ENCODE data around the gene MTA2.
"Not testable (repeated sequence)": the region's sequence is repeated elsewhere in the genome, so short reads cannot be mapped to it uniquely, and the experiment has no call there.

The MTA2 gene

GRCh38 chr11:62601372-62602140 lies at the start of gene MTA2:
TSS of gene MTA2 (minus strand) at chr11:62601865. CDS start at chr11:62601450, 415 bp downstream.
- DNase-seq: peak; percentile 98

DNA sequence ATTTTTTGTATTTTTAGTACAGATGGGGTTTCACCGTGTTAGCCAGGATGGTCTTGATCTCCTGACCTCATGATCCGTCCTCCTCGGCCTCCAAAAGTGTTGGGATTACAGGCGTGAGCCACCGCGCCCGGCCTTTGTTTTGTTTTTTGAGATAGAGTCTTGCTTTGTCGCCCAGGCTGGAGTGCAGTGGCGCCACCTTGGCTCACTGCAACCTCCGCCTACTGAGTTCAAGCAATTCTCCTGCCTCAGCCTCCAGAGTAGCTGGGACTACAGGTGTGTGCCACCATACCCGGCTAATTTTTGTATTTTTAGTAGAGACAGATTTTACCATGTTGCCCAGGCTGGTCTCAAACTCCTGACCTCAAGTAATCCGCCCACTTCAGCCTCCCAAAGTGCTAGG lies 48.6 kb upstream of the MTA2 start:
- not testable (repeated sequence) for DNase-seq

DNA sequence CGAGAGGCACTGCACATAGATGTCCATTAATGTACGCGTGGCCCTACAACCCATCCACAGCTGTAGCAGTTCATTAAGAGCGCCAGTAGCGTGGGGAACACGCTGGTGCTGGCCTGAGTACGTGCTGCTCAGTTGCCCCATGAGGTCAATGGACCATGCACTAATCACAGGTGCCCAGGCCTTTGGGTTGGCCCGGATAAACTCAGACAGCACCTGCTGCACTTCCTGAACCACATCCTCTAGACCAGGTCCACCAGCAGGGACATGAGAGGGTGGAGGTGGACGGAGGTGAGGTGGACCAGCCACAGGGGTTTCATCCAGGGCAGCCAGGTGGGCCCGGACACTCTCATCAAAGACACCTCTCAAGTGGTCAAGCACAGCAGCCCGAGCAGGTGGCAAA lies 47.8 kb upstream of the MTA2 start:
- no peak for DNase-seq

- DNase-seq: no peak
Measured at GRCh38 chr11:62648967-62649364, 47.3 kb upstream of the MTA2 start.

DNA sequence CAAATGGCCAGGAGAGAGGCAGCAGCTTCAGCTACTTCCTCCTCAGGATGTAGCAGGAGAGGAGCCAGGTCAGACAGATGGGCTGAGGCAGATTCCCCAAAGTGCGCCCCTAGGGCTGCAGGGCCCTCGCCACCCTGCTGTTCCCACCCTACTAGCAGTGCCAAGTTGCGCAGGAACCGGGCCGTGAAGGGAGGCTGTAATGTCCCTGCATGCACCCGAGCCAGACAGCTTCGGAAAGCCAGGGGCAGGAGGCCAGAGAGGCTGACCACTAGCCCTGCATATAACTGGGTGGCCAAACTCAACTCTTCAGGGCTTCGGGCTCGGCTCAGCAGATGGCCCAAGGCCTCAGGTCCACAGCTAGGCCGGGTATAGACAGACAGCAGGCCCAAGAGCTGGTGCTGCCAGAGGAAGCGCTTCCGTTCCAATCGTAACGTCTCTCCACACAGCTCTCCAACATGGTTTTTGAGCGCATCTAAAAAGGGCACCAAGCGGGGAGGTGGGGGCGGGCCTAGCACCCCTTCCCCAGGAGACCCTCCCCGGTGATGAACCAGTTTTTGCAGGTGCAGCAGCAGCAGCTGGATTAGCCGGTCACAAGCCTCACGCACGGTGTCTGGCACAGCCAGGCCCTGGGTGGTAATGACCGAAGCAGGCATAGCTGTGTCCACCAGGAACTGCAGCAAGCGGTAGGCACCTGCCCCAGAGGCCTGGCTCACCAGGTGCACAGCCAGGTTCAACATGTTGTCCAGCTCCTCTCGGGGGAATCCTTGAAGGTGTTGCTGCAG lies 46.7 kb upstream of the MTA2 start:
- DNase-seq: no peak

GRCh38 chr11:62647609-62648005 lies 45.9 kb upstream of the MTA2 start:
- DNase-seq: no peak

DNA sequence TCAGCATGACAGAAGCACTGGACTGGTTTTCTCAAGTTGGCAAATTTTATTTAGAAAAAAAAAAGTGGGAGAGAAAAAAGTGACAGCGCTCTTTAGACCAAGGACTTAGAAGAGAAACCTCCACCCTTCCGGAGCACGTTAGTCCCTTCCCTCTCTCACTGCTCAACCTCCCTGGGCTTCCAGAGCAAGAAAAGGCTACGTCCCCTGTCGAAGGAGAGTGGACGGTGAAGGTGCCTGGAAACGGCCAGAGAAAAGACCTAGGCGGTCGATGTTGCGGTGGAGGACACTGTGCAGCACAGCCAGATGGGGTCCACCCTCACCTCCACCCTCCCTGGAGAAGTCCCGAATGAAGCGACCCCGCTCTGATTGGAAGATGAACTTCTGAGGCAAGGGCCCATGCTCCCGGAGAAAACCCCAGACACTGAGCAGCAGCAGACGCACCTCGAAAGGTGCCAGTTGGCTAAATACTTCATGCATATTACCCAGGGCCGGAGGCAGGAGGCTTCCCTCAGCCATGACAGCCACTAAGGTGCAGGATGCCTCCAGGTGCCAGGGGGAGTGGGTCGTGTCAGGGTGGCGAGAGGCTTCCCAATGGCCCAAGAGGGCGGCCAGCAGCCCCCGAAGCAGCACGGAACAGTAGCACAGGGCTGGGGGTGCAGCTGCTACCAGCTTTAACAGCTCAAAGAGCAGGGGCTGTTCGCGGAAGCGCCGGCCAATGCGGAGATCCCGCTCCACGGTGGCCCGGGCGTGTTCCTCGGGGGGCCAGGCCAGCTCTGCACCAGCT lies 45.4 kb upstream of the MTA2 start:
- DNase-seq: no peak

DNA sequence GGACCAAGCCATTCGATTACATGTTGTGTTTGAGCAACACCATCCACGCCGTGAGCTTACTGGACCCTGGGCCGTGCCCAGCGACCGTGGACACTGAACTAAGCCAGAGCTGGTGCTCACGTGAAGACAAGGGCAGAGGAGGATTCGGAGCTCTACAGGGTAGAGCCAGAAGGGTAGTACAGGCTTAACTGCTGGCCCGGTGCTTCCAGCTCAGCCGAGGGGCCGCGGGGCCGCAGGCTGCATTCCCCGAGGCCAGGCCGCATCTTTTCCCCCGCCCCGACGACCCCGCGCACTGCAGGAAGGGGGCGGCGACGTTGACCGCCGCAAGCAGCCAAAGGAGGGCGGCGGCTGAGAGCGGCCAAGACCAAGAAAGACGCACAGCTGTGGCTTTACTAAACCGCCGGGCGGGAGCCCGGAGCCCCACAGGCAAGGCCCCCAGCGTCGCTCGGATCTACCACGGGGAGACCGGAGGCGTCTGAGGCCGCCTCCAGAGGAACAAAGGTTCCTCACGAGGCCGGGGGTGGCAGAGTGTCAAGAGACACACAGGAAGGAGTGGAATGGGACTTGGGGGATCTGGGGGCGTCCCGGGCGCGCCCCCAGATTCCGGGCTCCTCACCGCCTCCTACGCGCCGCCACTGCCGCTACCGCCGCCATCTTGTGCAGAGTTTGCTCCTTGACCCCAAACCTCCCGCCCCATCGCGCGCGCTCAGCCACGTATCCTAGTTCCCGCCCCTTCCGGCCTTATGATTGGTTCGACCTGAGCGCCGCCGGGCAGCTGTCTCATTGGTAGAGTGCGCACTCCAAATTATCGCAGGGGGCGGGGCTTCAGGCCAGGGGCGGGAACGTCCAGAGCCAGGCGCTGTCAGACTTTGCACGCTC lies 44.5 kb upstream of the MTA2 start, which contains the start of gene GANAB:
Gene GANAB (minus strand): TSS at position 668 of the 879 bp plus-strand sequence. CDS start 14 bp downstream, at position 654.
- DNase-seq: peak; percentile 99

DNA sequence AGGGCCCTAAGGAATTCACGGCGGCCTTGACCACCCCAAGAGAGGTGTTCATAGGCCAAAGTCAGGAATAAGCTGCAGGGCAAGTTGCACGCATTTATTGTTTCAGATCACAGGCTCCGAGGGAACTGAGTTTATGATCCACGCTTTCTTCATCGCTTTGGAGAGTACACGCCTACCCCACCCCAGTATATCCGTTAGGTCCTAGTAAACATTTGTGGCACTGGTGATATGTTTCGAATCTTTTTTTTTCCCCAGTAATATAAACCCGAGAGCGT lies 43.9 kb upstream of the MTA2 start:
- no peak for DNase-seq

- no peak for DNase-seq
Measured at GRCh38 chr11:62644220-62644619, 42.6 kb upstream of the MTA2 start.

GRCh38 chr11:62632492-62632891 lies 30.8 kb upstream of the MTA2 start:
- DNase-seq: no peak

DNA sequence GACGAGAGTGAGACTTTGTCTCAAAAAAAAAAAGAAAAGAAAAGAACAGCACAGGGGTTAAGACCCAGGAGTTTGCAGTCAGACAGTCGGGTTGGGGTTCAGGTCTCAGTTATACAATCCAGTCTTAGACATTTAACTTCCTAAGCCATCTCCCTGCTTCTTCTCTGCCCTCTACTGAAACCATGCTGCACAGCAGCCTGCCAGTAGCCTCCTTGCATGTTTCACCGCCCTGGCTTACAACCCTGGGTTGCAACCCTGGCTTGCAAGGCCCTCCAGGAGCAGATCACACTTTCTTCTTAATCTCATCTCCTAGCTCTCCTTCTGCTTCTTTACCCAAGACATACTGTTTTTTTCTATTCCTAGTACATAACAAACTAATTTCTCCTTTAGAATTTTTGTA lies 26.0 kb upstream of the MTA2 start:
- DNase-seq: no peak

- DNase-seq: no peak
Measured at GRCh38 chr11:62622476-62623089, 20.9 kb upstream of the MTA2 start.

DNA sequence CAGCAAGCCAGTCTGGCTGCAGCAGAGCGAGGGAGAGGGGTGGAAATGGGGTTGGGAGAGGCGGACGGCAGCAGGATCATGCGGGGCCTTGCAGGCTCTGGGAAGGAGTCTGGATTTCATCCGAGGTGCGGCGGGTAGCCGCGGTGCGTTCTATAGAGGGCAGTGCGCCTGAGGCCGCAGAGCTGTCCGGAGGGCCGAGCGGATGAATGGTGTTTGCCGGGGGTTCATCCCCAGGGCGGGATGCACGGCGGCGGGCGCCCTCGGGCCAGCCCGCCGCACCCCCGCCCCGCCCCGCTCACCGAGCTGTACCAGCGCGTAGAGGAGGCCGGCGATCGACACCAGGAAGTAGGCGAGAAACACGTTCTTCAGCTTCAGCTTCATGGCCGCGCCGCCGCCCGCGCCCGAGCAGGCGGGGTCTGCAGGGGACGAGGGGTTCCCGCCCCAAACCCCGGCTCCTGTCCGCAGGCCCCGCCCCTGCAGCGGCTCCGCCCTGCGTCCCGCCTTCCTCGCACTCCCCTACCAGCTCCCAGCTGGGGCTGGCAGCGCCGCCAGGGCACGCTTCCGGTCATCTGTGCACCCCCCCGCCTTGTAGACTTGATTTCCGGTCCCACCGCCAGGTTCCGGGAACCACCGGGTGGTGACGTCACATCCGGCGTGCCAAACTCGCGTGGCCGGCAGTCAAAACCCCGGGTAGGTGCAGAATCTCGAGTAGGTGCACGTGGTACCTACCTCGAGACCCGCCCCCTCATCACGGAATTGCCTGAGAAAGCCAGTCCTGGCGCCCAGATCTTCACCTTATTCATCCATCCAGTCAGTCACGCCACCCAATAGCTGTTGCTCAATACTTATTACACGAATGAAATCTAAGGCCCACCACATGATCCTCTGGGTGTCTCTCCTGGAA lies 20.2 kb upstream of the MTA2 start, which contains the start of gene B3GAT3:
Gene B3GAT3 (minus strand): TSS at position 420 of the 904 bp plus-strand sequence. CDS start 39 bp downstream, at position 381.
- DNase-seq: peak; percentile 99

DNA sequence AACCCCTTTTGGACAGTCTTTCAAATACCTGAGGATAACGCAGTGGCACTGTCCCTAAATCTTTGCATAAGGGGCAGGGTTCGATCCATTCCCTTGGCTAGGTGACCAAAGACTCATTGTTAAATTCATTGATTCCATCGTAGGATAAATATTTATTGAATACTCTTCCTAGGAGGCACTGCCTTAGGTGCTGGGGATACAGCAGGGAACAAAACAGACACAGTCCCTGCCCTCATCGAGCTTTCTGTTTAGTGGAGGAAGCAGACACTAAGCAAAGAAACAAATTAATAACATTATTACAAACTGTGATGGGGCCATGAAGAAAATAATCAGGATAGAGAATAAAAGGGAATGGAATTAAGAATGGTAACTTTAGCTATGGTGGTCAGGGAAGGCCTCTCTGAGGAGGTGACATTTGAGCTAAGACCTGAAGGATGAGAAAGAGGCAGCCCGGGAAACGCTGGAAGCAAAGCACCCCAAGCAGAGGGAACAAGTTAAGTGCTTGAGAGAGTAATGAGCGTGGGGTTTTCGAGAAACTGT lies 19.4 kb upstream of the MTA2 start:
- no peak for DNase-seq

DNA sequence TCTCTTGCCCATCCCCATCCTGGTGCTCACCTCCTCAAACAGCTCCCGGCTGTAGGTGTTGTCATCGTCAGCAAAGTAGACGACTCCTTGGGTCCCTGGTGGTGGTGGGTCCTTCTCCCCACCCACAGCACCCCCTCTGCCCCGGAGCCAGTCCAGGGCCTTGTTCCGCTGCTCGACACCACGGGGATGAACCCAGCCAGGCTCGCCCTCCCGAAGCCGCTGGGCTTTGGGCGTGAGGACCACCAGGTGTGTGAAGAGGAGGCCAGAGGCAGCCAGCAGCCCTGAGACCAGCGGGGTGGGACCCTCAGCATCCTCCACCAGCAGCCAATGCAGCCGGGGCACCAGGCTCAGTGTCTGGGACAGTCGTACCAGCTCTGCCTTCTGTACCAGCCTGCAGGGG lies 15.3 kb upstream of the MTA2 start:
- DNase-seq: not testable (repeated sequence)

GRCh38 chr11:62615521-62615920 lies 13.9 kb upstream of the MTA2 start:
- no peak for DNase-seq

- no peak for DNase-seq
Measured at GRCh38 chr11:62614275-62614674, 12.6 kb upstream of the MTA2 start.

DNA sequence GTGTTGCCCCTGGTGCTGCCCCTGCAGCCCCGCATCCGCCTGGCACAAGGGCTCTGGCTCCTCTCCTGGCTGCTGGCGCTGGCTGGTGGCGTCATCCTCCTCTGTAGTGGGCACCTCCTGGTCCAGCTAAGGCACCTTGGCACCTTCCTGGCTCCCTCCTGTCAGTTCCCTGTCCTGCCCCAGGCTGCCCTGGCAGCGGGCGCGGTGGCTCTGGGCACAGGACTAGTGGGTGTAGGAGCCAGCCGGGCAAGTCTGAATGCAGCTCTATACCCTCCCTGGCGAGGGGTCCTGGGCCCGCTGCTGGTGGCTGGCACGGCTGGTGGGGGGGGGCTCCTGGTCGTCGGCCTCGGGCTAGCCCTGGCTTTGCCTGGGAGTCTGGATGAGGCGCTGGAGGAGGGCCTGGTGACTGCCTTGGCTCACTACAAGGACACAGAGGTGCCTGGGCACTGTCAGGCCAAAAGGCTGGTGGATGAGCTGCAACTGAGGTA lies 11.7 kb upstream of the MTA2 start:
- DNase-seq: no peak

All from NCI-H345 (cell line).